NCI-H1048 (cell line): Measurements from ENCODE around the gene SGO2.

Source experiments
- DNase-seq: peaks from one replicate; lab custom pipeline; 2025; lab: John Stamatoyannopoulos, UW

The SGO2 gene

GRCh38 chr2:200525882-200526651 lies at the start of gene SGO2:
TSS of gene SGO2 (plus strand) at chr2:200526207. CDS start at chr2:200532976, 6,769 bp downstream.
- peak; percentile 86 for DNase-seq

GRCh38 chr2:200476836-200477235 lies 49.2 kb upstream of the SGO2 start:
- no peak for DNase-seq

GRCh38 chr2:200477667-200478131 lies 48.3 kb upstream of the SGO2 start:
- no peak for DNase-seq

- DNase-seq, result no peak
These were observed 46.2 kb upstream of the SGO2 start for GRCh38 chr2:200479692-200480265.

GRCh38 chr2:200482194-200482593 lies 43.8 kb upstream of the SGO2 start:
- DNase-seq, result no peak

GRCh38 chr2:200483729-200484198 lies 42.2 kb upstream of the SGO2 start:
- DNase-seq, result no peak

GRCh38 chr2:200484934-200485333 lies 41.1 kb upstream of the SGO2 start:
- no peak for DNase-seq

GRCh38 chr2:200486529-200486928 lies 39.5 kb upstream of the SGO2 start:
- DNase-seq, result no peak

- no peak for DNase-seq
These were observed 37.8 kb upstream of the SGO2 start for GRCh38 chr2:200488169-200488568.

GRCh38 chr2:200490001-200490400 lies 36.0 kb upstream of the SGO2 start:
- DNase-seq, result no peak

- DNase-seq, result no peak
These were observed 33.4 kb upstream of the SGO2 start for GRCh38 chr2:200492656-200493055.

- DNase-seq, result no peak
These were observed 32.0 kb upstream of the SGO2 start for GRCh38 chr2:200494048-200494447.

GRCh38 chr2:200496696-200497095 lies 29.3 kb upstream of the SGO2 start:
- no peak for DNase-seq

GRCh38 chr2:200498402-200499162 lies 27.4 kb upstream of the SGO2 start:
- no peak for DNase-seq

GRCh38 chr2:200502196-200502595 lies 23.8 kb upstream of the SGO2 start:
- no peak for DNase-seq

- no peak for DNase-seq
These were observed 19.3 kb upstream of the SGO2 start for GRCh38 chr2:200506679-200507078.

GRCh38 chr2:200507179-200507578 lies 18.8 kb upstream of the SGO2 start:
- DNase-seq, result no peak

- DNase-seq, result no peak
These were observed 16.8 kb upstream of the SGO2 start for GRCh38 chr2:200509235-200509611.

- peak; percentile 61 for DNase-seq
These were observed 16.2 kb upstream of the SGO2 start, which contains the start of gene KCTD18 for GRCh38 chr2:200509612-200510433. TSS of gene KCTD18 (minus strand) at chr2:200510068. CDS start at chr2:200507016, 3,052 bp downstream.

GRCh38 chr2:200515155-200515554 lies 10.9 kb upstream of the SGO2 start:
- DNase-seq, result no peak

- DNase-seq, result no peak
These were observed 2.8 kb upstream of the SGO2 start for GRCh38 chr2:200523158-200523557.

GRCh38 chr2:200523604-200524003 lies 2.4 kb upstream of the SGO2 start:
- no peak for DNase-seq
